ES-I3 (cell line): ENCODE results near the gene TAP2.

ENCODE experiments used
- H3K36me3 ChIP-seq: 2 replicates; pipeline ENCODE4 v1.6.1; 2013; ENCODE audit warnings: mild to moderate bottlenecking, low read length, control low read depth, moderate library complexity; ENCODE audit not compliant: insufficient read depth
- H3K4me1 ChIP-seq: 2 replicates; pipeline ENCODE4 v1.6.1; 2013; ENCODE audit warnings: mild to moderate bottlenecking, control low read depth, low read length; ENCODE audit not compliant: insufficient read depth
- H3K9ac ChIP-seq: 2 replicates; pipeline ENCODE4 v1.6.1; 2013; ENCODE audit warnings: low read depth, mild to moderate bottlenecking, low read length, moderate library complexity
- H3K9me3 ChIP-seq: 2 replicates; pipeline ENCODE4 v1.6.1; 2013; ENCODE audit warnings: mild to moderate bottlenecking, low read length, moderate library complexity; ENCODE audit not compliant: control insufficient read depth, insufficient read depth

The TAP2 gene

GRCh38 chr6:32847795-32848194 is 9.3 kb upstream of the TAP2 start:
- H3K9ac ChIP-seq, result no peak overlapping the region
- H3K9me3 ChIP-seq, result no peaks in the 10 kb centered on the region
- H3K4me1 ChIP-seq, result no peaks in the 10 kb centered on the region
- no peaks in the 10 kb centered on the region for H3K36me3 ChIP-seq

GRCh38 chr6:32847004-32847403 is 8.5 kb upstream of the TAP2 start:
- H3K9me3 ChIP-seq, result no peaks in the 10 kb centered on the region
- H3K36me3 ChIP-seq, result no peaks in the 10 kb centered on the region
- no peak overlapping the region for H3K9ac ChIP-seq
- H3K4me1 ChIP-seq, result no peaks in the 10 kb centered on the region

GRCh38 chr6:32845384-32845884 is 6.9 kb upstream of the TAP2 start:
- no peaks in the 10 kb centered on the region for H3K36me3 ChIP-seq
- H3K9ac ChIP-seq, result no peak overlapping the region
- no peaks in the 10 kb centered on the region for H3K4me1 ChIP-seq
- no peaks in the 10 kb centered on the region for H3K9me3 ChIP-seq

- H3K36me3 ChIP-seq, result no peaks in the 10 kb centered on the region
- H3K4me1 ChIP-seq, result no peaks in the 10 kb centered on the region
- H3K9ac ChIP-seq, result peak overlapping the region; percentile 81; the same call in 1 of the 2 replicates
- no peaks in the 10 kb centered on the region for H3K9me3 ChIP-seq
Measured at GRCh38 chr6:32844839-32845383, 6.4 kb upstream of the TAP2 start.

GRCh38 chr6:32843979-32844838 is 5.7 kb upstream of the TAP2 start, which contains the start of gene PSMB8:
Gene PSMB8 (minus strand): TSS chr6:32844047. CDS start chr6:32843996, 51 bp downstream.
- Histone ChIP-seq H3K9ac (peak within 1 kb of the TSS; percentile 81), H3K4me1 (no peaks in the 10 kb centered on the region), H3K36me3 (no peaks in the 10 kb centered on the region), H3K9me3 (no peaks in the 10 kb centered on the region)

- H3K36me3 ChIP-seq, result no peaks in the 10 kb centered on the region
- no peaks in the 10 kb centered on the region for H3K4me1 ChIP-seq
- H3K9ac ChIP-seq, result peak overlapping the region; percentile 81
- no peaks in the 10 kb centered on the region for H3K9me3 ChIP-seq
Measured at GRCh38 chr6:32843331-32843978, 4.9 kb upstream of the TAP2 start.

GRCh38 chr6:32842690-32843089 is 4.2 kb upstream of the TAP2 start:
- Histone ChIP-seq H3K9me3 (no peaks in the 10 kb centered on the region), H3K9ac (no peak overlapping the region), H3K36me3 (no peaks in the 10 kb centered on the region), H3K4me1 (no peaks in the 10 kb centered on the region)

GRCh38 chr6:32842021-32842650 is 3.6 kb upstream of the TAP2 start:
- H3K36me3 ChIP-seq, result no peaks in the 10 kb centered on the region
- H3K9ac ChIP-seq, result no peak overlapping the region
- no peaks in the 10 kb centered on the region for H3K9me3 ChIP-seq
- no peaks in the 10 kb centered on the region for H3K4me1 ChIP-seq

GRCh38 chr6:32840604-32841246 is 2.2 kb upstream of the TAP2 start:
- Histone ChIP-seq H3K9ac (no peak overlapping the region), H3K9me3 (no peaks in the 10 kb centered on the region), H3K36me3 (no peaks in the 10 kb centered on the region), H3K4me1 (no peaks in the 10 kb centered on the region)

GRCh38 chr6:32839356-32839755 is 817 bp upstream of the TAP2 start:
- H3K36me3 ChIP-seq, result no peaks in the 10 kb centered on the region
- no peak overlapping the region for H3K9ac ChIP-seq
- no peaks in the 10 kb centered on the region for H3K9me3 ChIP-seq
- no peaks in the 10 kb centered on the region for H3K4me1 ChIP-seq

GRCh38 chr6:32837651-32838113 is 857 bp downstream of the TAP2 start:
- H3K4me1 ChIP-seq, result no peaks in the 10 kb centered on the region
- no peaks in the 10 kb centered on the region for H3K9me3 ChIP-seq
- H3K36me3 ChIP-seq, result no peaks in the 10 kb centered on the region

GRCh38 chr6:32836873-32837272 is 1.7 kb downstream of the TAP2 start:
- no peak overlapping the region for H3K9ac ChIP-seq
- no peaks in the 10 kb centered on the region for H3K4me1 ChIP-seq
- no peaks in the 10 kb centered on the region for H3K9me3 ChIP-seq
- H3K36me3 ChIP-seq, result no peaks in the 10 kb centered on the region

More at GRCh38 chr6:32837651-32838113, 857 bp downstream of the TAP2 start:
- peak overlapping the region; percentile 77; the same call in 1 of the 2 replicates for H3K9ac ChIP-seq

GRCh38 chr6:32835167-32835893 is 3.2 kb downstream of the TAP2 start:
- Histone ChIP-seq H3K36me3 (no peaks in the 10 kb centered on the region), H3K9ac (no peak overlapping the region), H3K4me1 (no peaks in the 10 kb centered on the region), H3K9me3 (no peaks in the 10 kb centered on the region)
